ENCODE data around the gene KIAA1217. TPM values are rescaled to one million over a fixed set of nuclear protein-coding genes. Genes with fewer than 3 reads are reported as not detected.

KIAA1217 gene
- total and polyA plus RNA-seq, 2 of the 8 experiments (the other 6 are each of a cell fraction or from before 2014, with no cell fraction given) = 4.5 to 15.6 TPM

- TF ChIP-seq, protein P1, sequence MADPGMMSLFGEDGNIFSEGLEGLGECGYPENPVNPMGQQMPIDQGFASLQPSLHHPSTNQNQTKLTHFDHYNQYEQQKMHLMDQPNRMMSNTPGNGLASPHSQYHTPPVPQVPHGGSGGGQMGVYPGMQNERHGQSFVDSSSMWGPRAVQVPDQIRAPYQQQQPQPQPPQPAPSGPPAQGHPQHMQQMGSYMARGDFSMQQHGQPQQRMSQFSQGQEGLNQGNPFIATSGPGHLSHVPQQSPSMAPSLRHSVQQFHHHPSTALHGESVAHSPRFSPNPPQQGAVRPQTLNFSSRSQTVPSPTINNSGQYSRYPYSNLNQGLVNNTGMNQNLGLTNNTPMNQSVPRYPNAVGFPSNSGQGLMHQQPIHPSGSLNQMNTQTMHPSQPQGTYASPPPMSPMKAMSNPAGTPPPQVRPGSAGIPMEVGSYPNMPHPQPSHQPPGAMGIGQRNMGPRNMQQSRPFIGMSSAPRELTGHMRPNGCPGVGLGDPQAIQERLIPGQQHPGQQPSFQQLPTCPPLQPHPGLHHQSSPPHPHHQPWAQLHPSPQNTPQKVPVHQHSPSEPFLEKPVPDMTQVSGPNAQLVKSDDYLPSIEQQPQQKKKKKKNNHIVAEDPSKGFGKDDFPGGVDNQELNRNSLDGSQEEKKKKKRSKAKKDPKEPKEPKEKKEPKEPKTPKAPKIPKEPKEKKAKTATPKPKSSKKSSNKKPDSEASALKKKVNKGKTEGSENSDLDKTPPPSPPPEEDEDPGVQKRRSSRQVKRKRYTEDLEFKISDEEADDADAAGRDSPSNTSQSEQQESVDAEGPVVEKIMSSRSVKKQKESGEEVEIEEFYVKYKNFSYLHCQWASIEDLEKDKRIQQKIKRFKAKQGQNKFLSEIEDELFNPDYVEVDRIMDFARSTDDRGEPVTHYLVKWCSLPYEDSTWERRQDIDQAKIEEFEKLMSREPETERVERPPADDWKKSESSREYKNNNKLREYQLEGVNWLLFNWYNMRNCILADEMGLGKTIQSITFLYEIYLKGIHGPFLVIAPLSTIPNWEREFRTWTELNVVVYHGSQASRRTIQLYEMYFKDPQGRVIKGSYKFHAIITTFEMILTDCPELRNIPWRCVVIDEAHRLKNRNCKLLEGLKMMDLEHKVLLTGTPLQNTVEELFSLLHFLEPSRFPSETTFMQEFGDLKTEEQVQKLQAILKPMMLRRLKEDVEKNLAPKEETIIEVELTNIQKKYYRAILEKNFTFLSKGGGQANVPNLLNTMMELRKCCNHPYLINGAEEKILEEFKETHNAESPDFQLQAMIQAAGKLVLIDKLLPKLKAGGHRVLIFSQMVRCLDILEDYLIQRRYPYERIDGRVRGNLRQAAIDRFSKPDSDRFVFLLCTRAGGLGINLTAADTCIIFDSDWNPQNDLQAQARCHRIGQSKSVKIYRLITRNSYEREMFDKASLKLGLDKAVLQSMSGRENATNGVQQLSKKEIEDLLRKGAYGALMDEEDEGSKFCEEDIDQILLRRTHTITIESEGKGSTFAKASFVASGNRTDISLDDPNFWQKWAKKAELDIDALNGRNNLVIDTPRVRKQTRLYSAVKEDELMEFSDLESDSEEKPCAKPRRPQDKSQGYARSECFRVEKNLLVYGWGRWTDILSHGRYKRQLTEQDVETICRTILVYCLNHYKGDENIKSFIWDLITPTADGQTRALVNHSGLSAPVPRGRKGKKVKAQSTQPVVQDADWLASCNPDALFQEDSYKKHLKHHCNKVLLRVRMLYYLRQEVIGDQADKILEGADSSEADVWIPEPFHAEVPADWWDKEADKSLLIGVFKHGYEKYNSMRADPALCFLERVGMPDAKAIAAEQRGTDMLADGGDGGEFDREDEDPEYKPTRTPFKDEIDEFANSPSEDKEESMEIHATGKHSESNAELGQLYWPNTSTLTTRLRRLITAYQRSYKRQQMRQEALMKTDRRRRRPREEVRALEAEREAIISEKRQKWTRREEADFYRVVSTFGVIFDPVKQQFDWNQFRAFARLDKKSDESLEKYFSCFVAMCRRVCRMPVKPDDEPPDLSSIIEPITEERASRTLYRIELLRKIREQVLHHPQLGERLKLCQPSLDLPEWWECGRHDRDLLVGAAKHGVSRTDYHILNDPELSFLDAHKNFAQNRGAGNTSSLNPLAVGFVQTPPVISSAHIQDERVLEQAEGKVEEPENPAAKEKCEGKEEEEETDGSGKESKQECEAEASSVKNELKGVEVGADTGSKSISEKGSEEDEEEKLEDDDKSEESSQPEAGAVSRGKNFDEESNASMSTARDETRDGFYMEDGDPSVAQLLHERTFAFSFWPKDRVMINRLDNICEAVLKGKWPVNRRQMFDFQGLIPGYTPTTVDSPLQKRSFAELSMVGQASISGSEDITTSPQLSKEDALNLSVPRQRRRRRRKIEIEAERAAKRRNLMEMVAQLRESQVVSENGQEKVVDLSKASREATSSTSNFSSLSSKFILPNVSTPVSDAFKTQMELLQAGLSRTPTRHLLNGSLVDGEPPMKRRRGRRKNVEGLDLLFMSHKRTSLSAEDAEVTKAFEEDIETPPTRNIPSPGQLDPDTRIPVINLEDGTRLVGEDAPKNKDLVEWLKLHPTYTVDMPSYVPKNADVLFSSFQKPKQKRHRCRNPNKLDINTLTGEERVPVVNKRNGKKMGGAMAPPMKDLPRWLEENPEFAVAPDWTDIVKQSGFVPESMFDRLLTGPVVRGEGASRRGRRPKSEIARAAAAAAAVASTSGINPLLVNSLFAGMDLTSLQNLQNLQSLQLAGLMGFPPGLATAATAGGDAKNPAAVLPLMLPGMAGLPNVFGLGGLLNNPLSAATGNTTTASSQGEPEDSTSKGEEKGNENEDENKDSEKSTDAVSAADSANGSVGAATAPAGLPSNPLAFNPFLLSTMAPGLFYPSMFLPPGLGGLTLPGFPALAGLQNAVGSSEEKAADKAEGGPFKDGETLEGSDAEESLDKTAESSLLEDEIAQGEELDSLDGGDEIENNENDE (IDR thresholded peaks at IDR 0.05; ENCODE audit: insufficient replicate concordance, low read length) = no peak
- TF ChIP-seq FOSL1 (IDR thresholded peaks at IDR 0.05; ENCODE audit: insufficient read depth, low read depth, low read length) = no peak
- TF ChIP-seq, protein P2, sequence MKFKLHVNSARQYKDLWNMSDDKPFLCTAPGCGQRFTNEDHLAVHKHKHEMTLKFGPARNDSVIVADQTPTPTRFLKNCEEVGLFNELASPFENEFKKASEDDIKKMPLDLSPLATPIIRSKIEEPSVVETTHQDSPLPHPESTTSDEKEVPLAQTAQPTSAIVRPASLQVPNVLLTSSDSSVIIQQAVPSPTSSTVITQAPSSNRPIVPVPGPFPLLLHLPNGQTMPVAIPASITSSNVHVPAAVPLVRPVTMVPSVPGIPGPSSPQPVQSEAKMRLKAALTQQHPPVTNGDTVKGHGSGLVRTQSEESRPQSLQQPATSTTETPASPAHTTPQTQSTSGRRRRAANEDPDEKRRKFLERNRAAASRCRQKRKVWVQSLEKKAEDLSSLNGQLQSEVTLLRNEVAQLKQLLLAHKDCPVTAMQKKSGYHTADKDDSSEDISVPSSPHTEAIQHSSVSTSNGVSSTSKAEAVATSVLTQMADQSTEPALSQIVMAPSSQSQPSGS (IDR thresholded peaks at IDR 0.05; ENCODE audit: low read length) = no peak
- TF ChIP-seq EP300 (IDR thresholded peaks at IDR 0.05; ENCODE audit: borderline replicate concordance in 1 of 2, low read depth in 2 of 2, low read length in 2 of 2) = no peak
- no peak for TF ChIP-seq TEAD4 (IDR thresholded peaks at IDR 0.05; ENCODE audit: low read depth, low read length)
- no peak for TF ChIP-seq KDM4A (IDR thresholded peaks at IDR 0.05; ENCODE audit: low read depth, low read length, severe bottlenecking)
- no peak for TF ChIP-seq SP2 (IDR thresholded peaks at IDR 0.05; ENCODE audit: low read length)
- TF ChIP-seq, protein P3, sequence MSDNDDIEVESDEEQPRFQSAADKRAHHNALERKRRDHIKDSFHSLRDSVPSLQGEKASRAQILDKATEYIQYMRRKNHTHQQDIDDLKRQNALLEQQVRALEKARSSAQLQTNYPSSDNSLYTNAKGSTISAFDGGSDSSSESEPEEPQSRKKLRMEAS (IDR thresholded peaks at IDR 0.05) = no peak
- no peak for TF ChIP-seq RNF2 (IDR thresholded peaks at IDR 0.05; ENCODE audit: borderline replicate concordance, low read depth, low read length, missing control alignments, poor library complexity, severe bottlenecking)
Measured at GRCh38 chr10:24459836-24460235, 250.9 kb downstream of the KIAA1217 start (continued).

Measured in H1 (cell line).